DMS 273 (cell line): ENCODE data around the gene PMM2.

ENCODE experiments used
- DNase-seq: peaks from one replicate; lab custom pipeline; 2025; ENCODE audit not compliant: unreplicated experiment; lab: John Stamatoyannopoulos, UW

PMM2 gene

GRCh38 chr16:8849411-8850011 is 51.9 kb downstream of the PMM2 start:
- DNase-seq, result no peak

GRCh38 chr16:8850279-8850885 is 52.7 kb downstream of the PMM2 start:
- DNase-seq, result no peak

GRCh38 chr16:8851761-8852403 is 54.2 kb downstream of the PMM2 start:
- DNase-seq, result no peak

- DNase-seq, result no peak
These were observed 54.9 kb downstream of the PMM2 start for GRCh38 chr16:8852534-8852933.

- DNase-seq, result no peak
These were observed 55.5 kb downstream of the PMM2 start for GRCh38 chr16:8853150-8853549.

GRCh38 chr16:8853611-8854010 is 56.0 kb downstream of the PMM2 start:
- DNase-seq, result no peak

- no peak for DNase-seq
These were observed 56.8 kb downstream of the PMM2 start for GRCh38 chr16:8854298-8854948.

GRCh38 chr16:8855051-8855786 is 57.6 kb downstream of the PMM2 start:
- DNase-seq, result no peak

GRCh38 chr16:8855972-8856371 is 58.3 kb downstream of the PMM2 start:
- DNase-seq, result no peak

- no peak for DNase-seq
These were observed 61.6 kb downstream of the PMM2 start for GRCh38 chr16:8858994-8859912.

- no peak for DNase-seq
These were observed 62.6 kb downstream of the PMM2 start for GRCh38 chr16:8859913-8860881.

GRCh38 chr16:8861563-8862308 is 64.1 kb downstream of the PMM2 start:
- DNase-seq, result peak; percentile 55

- no peak for DNase-seq
These were observed 64.9 kb downstream of the PMM2 start for GRCh38 chr16:8862309-8863130.

GRCh38 chr16:8863594-8864424 is 66.2 kb downstream of the PMM2 start:
- peak; percentile 49 for DNase-seq

GRCh38 chr16:8864480-8865110 is 67.0 kb downstream of the PMM2 start:
- DNase-seq, result no peak

- DNase-seq, result no peak
These were observed 67.7 kb downstream of the PMM2 start for GRCh38 chr16:8865145-8865882.
